Hepatocyte (in vitro differentiated cells): ENCODE measurements around the gene SAMD14.
A peak's percentile ranks its signal among the peaks of the same experiment; 100 is the strongest.

ENCODE experiments used
- EZH2 ChIP-seq: fragments of 200-600 bp; sonication (generic); IDR thresholded peaks from 2 replicates; pipeline ENCODE4 v1.6.1; 2016; ENCODE audit warnings: antibody characterized with exemption, mild to moderate bottlenecking, borderline replicate concordance
- EZH2phosphoT487 ChIP-seq: fragments of 200-600 bp; sonication (generic); IDR thresholded peaks from one replicate; pipeline ENCODE4 v1.6.1; 2018; ENCODE audit warnings: antibody characterized with exemption, mild to moderate bottlenecking, low read depth, moderate library complexity; ENCODE audit not compliant: unreplicated experiment, severe bottlenecking
- TF ChIP-seq, protein P1 (sequence below): fragments of 200-600 bp; sonication (generic); IDR thresholded peaks from 2 replicates; pipeline ENCODE4 v1.5.1; 2016; ENCODE audit warnings: antibody characterized with exemption, mild to moderate bottlenecking; ENCODE audit not compliant: poor library complexity

DNA sequence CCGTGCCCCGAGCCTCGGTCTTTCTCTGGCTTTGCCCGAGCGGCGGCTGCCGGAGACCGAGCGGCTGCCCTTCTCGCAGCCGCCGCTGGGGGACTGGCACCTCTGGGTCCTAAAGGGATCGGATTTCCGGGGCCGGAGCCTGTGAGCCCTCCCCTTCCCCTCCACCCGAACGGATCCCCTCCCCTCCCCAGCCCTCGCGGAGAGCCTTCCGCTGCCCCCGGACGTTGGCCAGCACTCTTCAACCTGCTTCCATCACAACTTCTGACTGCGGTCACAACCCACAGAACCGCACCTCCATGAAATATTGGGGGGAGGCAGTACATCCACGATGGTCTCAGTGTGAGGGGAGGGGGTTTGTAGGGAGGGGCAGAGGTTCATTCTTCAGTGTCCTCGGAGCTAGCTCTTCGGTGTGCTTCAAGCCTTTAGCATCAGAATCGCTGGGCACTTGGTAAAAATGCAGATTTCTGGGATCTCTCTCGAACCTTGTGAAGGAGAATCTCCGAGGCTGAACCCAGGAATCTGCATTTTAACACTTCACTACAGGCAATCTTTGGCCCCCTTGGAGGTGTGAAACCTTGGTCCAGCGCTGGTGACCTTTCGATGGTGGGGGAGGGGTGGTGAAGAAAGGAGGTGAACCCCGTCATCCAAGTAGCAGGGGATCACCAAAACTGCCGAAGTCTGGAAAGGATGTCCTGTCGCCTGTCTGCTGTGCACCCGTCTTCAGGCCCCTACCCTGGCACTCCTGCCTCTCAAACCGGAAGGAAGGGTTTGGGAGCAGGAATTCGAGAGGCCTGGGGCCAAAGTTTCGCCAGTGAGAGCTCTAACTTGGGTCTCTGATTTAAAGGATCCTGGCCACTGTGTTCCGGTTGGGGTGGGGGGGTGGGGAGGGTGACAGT is 21.3 kb upstream of the SAMD14 start:
- TF ChIP-seq, protein P1, sequence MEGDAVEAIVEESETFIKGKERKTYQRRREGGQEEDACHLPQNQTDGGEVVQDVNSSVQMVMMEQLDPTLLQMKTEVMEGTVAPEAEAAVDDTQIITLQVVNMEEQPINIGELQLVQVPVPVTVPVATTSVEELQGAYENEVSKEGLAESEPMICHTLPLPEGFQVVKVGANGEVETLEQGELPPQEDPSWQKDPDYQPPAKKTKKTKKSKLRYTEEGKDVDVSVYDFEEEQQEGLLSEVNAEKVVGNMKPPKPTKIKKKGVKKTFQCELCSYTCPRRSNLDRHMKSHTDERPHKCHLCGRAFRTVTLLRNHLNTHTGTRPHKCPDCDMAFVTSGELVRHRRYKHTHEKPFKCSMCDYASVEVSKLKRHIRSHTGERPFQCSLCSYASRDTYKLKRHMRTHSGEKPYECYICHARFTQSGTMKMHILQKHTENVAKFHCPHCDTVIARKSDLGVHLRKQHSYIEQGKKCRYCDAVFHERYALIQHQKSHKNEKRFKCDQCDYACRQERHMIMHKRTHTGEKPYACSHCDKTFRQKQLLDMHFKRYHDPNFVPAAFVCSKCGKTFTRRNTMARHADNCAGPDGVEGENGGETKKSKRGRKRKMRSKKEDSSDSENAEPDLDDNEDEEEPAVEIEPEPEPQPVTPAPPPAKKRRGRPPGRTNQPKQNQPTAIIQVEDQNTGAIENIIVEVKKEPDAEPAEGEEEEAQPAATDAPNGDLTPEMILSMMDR: peak; percentile 49
- TF ChIP-seq EZH2 (no peak), EZH2phosphoT487 (no peak)
